BE2C (cell line): ENCODE results near the gene CHD6.
A peak's percentile ranks its signal among the peaks of the same experiment; 100 is the strongest.

Experiments used
- DNase-seq: peaks from one replicate; pipeline ENCODE4 v3.0.0-alpha.2; 2020
- H3K27me3 ChIP-seq: fragments of 250-450 bp; sonication (Bioruptor Pico); 2 replicates; pipeline ENCODE4 v1.5.1; 2020; ENCODE audit warnings: mild to moderate bottlenecking
- H3K36me3 ChIP-seq: fragments of 250-450 bp; sonication (Bioruptor Pico); 2 replicates; pipeline ENCODE4 v1.5.1; 2020; ENCODE audit warnings: mild to moderate bottlenecking
- H3K4me1 ChIP-seq: fragments of 250-450 bp; sonication (Bioruptor Pico); 2 replicates; pipeline ENCODE4 v1.5.1; 2020
- H3K4me3 ChIP-seq: 2 replicates; pipeline ENCODE4 v1.5.1; 2011; ENCODE audit warnings: low read depth, low read length
- H3K9me3 ChIP-seq: fragments of 250-450 bp; sonication (Bioruptor Pico); 2 replicates; pipeline ENCODE4 v1.5.1; 2020
- CTCF ChIP-seq: IDR thresholded peaks from 2 replicates; pipeline ENCODE4 v1.5.1; 2012; ENCODE audit warnings: mild to moderate bottlenecking, low read depth, low read length

CHD6 gene

GRCh38 chr20:41406896-41407444 lies 211.2 kb downstream of the CHD6 start:
- Histone ChIP-seq H3K36me3 (peaks cover 65% of the 10 kb centered on the region), H3K4me1 (peaks cover 20% of the 10 kb centered on the region), H3K9me3 (no peaks in the 10 kb centered on the region), H3K27me3 (no peaks in the 10 kb centered on the region), H3K4me3 (no peak overlapping the region)
- TF ChIP-seq CTCF, result no peak
- no peak for DNase-seq

GRCh38 chr20:41406353-41406752 lies 211.8 kb downstream of the CHD6 start:
- TF ChIP-seq CTCF, result no peak
- no peaks in the 10 kb centered on the region for H3K27me3 ChIP-seq
- H3K4me3 ChIP-seq, result no peak overlapping the region
- peak; percentile 39 for DNase-seq
- H3K4me1 ChIP-seq, result peaks cover 20% of the 10 kb centered on the region
- peaks cover 60% of the 10 kb centered on the region for H3K36me3 ChIP-seq
- no peaks in the 10 kb centered on the region for H3K9me3 ChIP-seq

- peaks cover 52% of the 10 kb centered on the region for H3K36me3 ChIP-seq
- no peak for TF ChIP-seq CTCF
These were observed 212.7 kb downstream of the CHD6 start for GRCh38 chr20:41405436-41405835.

GRCh38 chr20:41403604-41404003 lies 214.6 kb downstream of the CHD6 start:
- H3K27me3 ChIP-seq, result no peaks in the 10 kb centered on the region
- H3K36me3 ChIP-seq, result peaks cover 47% of the 10 kb centered on the region
- H3K4me3 ChIP-seq, result no peak overlapping the region
- no peak for DNase-seq
- no peaks in the 10 kb centered on the region for H3K9me3 ChIP-seq
- H3K4me1 ChIP-seq, result peaks cover 17% of the 10 kb centered on the region
- no peak for TF ChIP-seq CTCF

More at GRCh38 chr20:41405436-41405835, 212.7 kb downstream of the CHD6 start:
- Histone ChIP-seq H3K4me3 (no peak overlapping the region), H3K4me1 (peaks cover 20% of the 10 kb centered on the region), H3K27me3 (no peaks in the 10 kb centered on the region), H3K9me3 (no peaks in the 10 kb centered on the region)
- DNase-seq, result no peak

- Histone ChIP-seq H3K4me3 (no peak overlapping the region), H3K4me1 (peaks cover 16% of the 10 kb centered on the region), H3K36me3 (peaks cover 9% of the 10 kb centered on the region), H3K9me3 (no peaks in the 10 kb centered on the region), H3K27me3 (no peaks in the 10 kb centered on the region)
- TF ChIP-seq CTCF, result no peak
- DNase-seq, result no peak
These were observed 219.8 kb downstream of the CHD6 start for GRCh38 chr20:41398408-41398807.

- Histone ChIP-seq H3K36me3 (no peaks in the 10 kb centered on the region), H3K4me3 (no peak overlapping the region), H3K4me1 (peaks cover 22% of the 10 kb centered on the region), H3K27me3 (no peaks in the 10 kb centered on the region), H3K9me3 (peaks cover 2% of the 10 kb centered on the region; the same call in 1 of the 2 replicates)
- TF ChIP-seq CTCF, result no peak
- DNase-seq, result peak; percentile 40
These were observed 222.2 kb downstream of the CHD6 start for GRCh38 chr20:41395667-41396664.
